Transverse colon (tissue), 1 donor: ENCODE results near the gene UBE2S.
"Not testable (repeated sequence)": the region's sequence is repeated elsewhere in the genome, so short reads cannot be mapped to it uniquely, and the experiment has no call there.

Experiments used
- EP300 ChIP-seq: sonication (generic); formaldehyde crosslinking; IDR thresholded peaks from one replicate; pipeline ENCODE4 v1.6.1; 2017; ENCODE audit warnings: antibody characterized with exemption, low read depth
- POLR2A ChIP-seq: fragments of 450-650 bp; IDR thresholded peaks from one replicate; pipeline ENCODE4 v1.6.1; 2016; ENCODE audit warnings: antibody characterized with exemption, mild to moderate bottlenecking, moderate library complexity

- not testable (repeated sequence) for TF ChIP-seq POLR2A, EP300
These were observed at the start of gene UBE2S for GRCh38 chr19:55407550-55407799.
